ENCODE measurements around the gene TIGD1.

- TF ChIP-seq, protein P1, sequence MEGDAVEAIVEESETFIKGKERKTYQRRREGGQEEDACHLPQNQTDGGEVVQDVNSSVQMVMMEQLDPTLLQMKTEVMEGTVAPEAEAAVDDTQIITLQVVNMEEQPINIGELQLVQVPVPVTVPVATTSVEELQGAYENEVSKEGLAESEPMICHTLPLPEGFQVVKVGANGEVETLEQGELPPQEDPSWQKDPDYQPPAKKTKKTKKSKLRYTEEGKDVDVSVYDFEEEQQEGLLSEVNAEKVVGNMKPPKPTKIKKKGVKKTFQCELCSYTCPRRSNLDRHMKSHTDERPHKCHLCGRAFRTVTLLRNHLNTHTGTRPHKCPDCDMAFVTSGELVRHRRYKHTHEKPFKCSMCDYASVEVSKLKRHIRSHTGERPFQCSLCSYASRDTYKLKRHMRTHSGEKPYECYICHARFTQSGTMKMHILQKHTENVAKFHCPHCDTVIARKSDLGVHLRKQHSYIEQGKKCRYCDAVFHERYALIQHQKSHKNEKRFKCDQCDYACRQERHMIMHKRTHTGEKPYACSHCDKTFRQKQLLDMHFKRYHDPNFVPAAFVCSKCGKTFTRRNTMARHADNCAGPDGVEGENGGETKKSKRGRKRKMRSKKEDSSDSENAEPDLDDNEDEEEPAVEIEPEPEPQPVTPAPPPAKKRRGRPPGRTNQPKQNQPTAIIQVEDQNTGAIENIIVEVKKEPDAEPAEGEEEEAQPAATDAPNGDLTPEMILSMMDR (IDR thresholded peaks at IDR 0.05): no peak
- no peak for TF ChIP-seq POLR2A (IDR thresholded peaks at IDR 0.05)
These were observed 11.7 kb downstream of the TIGD1 start for GRCh38 chr2:232538671-232539070.
